AG09319 (cell line): ENCODE data around the gene UBE2J1.

Source experiments
- DNase-seq: peaks from one replicate; pipeline ENCODE4 v3.0.0-alpha.2; 2010; ENCODE audit warnings: low read depth; ENCODE audit errors: extremely low read depth
- TF ChIP-seq, protein P1 (sequence below): IDR thresholded peaks from 2 replicates; pipeline ENCODE4 v1.5.1; 2011; ENCODE audit warnings: low read depth, mild to moderate bottlenecking, inconsistent platforms, low read length, moderate library complexity

UBE2J1 gene

DNA sequence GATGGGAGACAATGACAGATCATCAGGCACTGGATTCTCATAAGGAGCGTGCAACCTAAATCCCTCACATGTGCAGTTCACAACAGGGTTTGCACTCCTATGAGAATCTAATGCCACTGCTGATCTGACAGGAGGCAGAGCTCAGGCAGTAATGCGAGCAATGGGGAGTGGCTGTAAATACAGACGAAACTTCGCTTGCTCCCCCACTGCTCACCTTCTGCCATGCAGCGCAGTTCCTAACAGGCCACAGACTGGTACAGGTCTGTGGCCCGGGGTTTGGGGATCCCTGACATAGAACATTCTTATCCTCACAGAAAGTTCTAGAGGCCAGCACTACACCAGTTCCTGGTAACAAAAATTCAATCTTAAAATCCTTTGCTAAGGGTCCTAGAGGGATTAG, 36.3 kb upstream of the UBE2J1 start:
- DNase-seq: no peak
- TF ChIP-seq, protein P1, sequence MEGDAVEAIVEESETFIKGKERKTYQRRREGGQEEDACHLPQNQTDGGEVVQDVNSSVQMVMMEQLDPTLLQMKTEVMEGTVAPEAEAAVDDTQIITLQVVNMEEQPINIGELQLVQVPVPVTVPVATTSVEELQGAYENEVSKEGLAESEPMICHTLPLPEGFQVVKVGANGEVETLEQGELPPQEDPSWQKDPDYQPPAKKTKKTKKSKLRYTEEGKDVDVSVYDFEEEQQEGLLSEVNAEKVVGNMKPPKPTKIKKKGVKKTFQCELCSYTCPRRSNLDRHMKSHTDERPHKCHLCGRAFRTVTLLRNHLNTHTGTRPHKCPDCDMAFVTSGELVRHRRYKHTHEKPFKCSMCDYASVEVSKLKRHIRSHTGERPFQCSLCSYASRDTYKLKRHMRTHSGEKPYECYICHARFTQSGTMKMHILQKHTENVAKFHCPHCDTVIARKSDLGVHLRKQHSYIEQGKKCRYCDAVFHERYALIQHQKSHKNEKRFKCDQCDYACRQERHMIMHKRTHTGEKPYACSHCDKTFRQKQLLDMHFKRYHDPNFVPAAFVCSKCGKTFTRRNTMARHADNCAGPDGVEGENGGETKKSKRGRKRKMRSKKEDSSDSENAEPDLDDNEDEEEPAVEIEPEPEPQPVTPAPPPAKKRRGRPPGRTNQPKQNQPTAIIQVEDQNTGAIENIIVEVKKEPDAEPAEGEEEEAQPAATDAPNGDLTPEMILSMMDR: no peak

DNA sequence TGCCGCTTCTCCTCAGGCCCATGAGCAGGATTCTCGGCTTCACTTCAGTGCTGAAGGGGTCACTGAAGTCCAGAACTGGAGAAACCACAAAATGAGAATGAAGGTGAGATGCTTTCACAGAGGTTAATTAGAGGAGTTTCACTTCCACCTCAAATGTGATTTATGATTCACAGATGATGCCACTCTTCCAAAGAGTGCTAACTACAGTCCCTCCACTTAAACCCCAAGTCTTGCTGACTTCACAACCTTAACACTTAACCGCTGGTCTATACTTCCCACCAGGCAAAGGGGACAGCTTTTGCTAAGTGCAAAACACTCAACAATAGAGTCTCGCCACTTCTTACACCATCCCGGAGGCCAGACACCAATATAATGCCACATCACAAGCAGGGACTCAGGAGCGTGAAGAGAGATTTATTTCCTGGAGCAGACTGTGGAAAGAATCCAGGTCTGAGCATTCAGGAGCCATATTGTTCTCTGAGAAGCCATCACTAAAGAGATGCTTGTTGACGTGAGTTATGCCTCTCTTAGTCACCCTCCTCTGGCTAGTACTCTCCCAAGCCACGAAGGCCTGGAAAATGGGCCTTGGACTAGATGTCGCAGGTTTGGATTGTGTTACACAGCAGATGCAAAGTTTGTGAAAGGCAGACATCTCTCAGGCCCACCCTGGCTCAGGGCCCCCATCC, 35.1 kb upstream of the UBE2J1 start:
- TF ChIP-seq, protein P1: no peak
- no peak for DNase-seq

DNA sequence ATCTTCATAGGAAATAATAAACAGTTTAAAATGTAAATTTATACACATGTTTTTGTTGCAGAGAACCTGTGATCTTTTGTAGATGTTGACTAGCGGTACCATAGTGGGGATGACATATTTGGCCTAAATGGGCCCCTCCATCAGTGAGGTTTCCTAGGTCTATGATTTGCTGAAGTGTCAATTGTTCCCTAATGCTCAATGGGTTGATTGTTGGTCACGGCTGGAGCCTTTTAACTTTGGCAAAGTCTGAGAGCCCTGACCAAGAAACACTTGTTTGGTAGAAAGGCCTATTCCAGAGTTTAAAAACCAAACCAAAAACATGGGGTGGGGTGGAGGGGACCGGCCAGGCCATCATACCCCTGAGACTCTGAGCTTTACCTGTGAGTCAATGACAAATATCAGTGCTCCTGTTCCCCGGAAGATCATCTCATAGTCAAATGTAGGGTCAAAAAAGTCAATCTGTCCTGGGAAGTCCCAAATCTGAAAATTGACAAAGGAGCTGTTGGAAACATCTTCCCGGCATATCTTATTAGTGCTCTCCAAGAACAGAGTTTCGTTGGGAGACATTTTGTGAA, 34.5 kb upstream of the UBE2J1 start:
- DNase-seq: no peak
- TF ChIP-seq, protein P1: no peak

GRCh38 chr6:89385846-89386245, 33.3 kb upstream of the UBE2J1 start:
- DNase-seq: no peak

DNA sequence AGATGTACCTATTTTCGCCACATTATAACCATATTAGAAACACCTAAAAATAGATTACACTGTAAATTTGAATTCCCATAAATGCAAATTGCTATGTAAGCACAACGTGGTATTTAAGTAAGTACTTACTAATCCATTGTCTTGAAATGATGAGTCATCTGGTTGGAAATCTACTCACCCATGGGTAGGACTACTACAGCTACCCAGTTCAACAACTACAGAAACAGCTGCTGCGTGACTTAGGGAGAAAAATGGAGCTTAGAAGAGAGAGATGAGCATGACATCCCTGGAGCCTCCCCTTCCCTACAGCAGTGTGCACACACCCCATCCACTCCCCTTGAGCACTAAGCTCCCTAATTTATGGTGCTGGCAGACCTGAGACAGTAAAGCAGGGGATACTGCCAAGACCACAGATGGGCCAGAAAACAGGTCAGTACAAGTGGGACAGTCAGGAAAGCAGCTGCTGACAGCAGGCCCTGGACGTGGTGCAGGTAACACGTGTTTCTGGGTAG, 32.7 kb upstream of the UBE2J1 start:
- TF ChIP-seq, protein P1: no peak
- no peak for DNase-seq

More at GRCh38 chr6:89385846-89386245, 33.3 kb upstream of the UBE2J1 start:
- TF ChIP-seq, protein P1: no peak

- DNase-seq: no peak
- TF ChIP-seq, protein P1: no peak
Observed at GRCh38 chr6:89381031-89381430, 28.5 kb upstream of the UBE2J1 start.

DNA sequence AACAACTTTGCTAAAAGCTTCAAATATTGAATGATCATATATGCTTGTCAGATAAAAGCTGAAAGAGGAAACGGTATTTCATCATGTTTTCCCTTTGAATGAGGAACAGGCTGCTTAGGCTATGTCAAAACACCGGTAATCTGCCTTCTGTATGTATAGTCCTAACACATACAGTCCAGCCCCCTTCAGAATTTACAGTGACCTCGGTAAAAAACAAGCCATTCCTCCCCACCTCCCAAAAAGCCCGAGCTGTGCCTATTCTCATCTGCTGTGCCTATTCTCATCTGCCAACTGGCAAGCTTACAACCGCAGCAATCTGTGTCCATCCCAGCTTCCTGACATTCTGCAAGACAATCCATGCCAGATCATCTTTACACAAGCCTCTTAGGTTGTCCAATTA, 26.8 kb upstream of the UBE2J1 start:
- no peak for DNase-seq
- TF ChIP-seq, protein P1: no peak
